NOMO-1 treated with dmso at 0.1 percent for 144 hours (cell line): ENCODE results near the gene TSPAN4.

Experiments used
- DNase-seq: peaks from one replicate; lab custom pipeline; 2025; ENCODE audit not compliant: unreplicated experiment; lab: John Stamatoyannopoulos, UW

Gene TSPAN4

DNA sequence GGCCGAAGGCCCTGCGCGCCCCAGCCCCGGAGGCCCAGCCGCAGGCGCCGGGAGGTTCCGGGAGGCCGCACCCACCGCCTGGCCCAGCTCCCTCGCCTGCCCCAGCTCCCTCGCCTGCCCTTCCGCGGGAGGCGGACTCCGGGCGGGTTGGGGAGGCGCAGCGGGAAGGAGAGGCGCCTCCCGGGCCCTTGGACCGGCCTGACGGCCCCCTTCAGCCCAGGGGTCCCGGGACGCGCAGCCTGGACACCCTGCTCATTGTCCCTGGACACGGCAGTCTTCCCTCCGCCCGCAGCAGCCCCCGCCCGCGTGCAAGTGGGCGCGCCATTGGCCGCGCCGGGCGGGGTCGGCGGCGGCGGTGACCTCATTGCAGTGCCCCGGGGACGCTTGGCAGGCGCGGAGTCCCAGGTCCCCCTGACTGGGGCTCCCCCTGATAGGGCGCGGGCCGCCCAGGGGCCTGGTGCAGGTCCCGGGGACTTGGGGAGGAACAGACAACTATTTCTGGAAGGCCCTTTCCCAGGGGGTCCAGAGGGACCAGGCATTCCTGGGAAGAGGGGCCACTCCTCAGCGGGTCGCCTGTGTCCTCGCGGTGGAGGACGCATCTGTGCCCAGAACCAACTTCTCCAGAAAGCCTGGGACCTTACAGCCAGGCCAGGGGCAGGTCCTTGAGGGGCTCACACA is 9.4 kb upstream of the TSPAN4 start:
- no peak for DNase-seq

DNA sequence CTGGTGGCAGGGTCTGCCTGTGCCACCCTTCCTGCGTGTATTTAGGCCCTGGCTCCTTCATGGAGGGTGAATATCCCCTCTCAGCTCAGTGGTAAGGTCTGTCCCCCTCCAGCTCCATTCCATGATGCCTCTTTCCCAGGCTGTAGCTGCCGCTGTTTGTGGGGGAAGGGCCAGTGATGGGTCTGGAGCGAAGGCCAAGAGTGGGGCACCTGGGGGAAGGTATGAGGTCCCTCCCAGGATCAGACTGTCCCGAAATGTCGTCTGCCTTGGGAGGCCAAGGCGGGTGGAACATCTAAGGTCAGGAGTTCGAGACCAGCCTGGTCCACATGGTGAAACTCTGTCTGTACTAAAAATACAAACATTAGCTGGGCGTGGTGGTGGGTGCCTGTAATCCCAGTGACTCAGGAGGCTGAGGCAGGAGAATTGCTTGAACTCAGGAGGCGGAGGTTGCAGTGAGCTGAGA is 8.8 kb upstream of the TSPAN4 start:
- no peak for DNase-seq

DNA sequence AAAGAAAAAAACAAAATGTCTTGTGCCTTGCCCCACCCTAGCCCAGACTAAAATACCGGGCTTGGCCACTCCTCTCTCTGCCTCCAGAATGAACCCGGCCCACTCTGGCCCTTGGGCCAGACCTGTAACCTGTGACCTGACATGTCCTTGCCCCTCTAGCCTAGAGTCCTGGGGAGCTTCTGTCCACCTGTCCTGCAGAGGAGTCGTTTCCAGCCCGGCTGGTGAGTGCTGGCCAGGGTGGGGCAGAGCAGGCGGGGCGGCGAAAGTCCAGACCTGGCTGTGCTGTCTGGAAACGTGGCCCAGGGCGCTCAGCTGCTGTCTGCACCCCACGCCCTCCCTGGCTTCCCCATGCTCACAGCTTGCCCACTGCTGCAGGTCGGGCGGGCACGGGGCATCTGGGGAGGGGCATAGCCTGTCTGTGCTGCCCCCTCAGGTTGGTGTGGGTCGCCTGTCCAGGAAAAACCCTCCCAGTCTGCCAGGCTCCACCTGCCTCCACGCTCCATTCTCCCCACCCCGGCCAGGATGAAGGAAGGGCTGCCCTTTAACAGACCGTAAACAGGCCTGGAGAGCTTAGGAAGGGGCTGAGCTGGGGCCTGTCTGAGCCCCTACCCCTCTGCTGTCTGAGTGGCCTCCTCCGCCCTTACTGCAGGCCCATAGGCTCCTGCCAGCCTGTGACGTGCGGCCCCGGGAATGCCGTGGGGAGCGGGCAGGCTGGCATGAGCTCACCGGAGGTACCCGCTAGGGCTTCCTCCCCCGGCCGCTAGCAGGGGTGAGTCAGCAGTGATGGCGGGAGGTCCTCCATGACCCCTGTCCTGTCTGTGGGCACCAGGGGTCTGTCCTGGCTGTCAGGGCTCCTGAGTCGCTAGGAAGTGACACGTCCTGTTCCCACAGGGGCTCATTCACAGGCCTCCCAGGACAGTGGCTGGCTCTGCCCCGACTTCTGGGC is 8.0 kb upstream of the TSPAN4 start:
- DNase-seq, result no peak

DNA sequence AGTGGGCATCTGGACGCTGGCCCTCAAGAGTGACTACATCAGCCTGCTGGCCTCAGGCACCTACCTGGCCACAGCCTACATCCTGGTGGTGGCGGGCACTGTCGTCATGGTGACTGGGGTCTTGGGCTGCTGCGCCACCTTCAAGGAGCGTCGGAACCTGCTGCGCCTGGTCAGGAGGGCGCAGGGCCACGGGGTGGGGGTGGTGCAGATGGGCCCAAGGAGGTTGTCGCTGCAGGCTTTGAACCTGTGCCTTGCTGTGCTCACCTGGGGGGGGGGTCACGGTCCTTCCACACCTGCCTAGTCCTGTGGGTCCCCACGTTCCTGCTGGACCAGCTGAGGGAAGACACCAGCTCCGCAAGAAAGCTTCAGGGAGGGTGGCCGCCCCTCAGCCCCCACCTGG is 6.4 kb upstream of the TSPAN4 start:
- DNase-seq, result no peak

DNA sequence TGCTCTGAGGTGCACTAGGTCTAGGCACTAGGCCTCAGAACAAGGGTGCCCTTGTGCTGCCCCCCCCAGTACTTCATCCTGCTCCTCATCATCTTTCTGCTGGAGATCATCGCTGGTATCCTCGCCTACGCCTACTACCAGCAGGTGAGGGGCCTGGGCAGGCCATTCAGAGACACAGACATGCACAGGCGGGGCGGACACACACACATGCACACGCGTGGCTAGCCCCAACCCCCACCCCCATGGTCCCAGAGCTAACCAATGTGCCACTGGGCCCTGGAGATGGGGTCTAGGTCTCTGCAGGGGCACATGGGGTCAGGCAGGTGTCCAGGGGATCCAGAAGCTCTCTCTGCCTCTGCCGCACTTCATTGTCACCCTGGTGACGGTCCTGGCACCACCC is 6.0 kb upstream of the TSPAN4 start:
- DNase-seq, result no peak

DNA sequence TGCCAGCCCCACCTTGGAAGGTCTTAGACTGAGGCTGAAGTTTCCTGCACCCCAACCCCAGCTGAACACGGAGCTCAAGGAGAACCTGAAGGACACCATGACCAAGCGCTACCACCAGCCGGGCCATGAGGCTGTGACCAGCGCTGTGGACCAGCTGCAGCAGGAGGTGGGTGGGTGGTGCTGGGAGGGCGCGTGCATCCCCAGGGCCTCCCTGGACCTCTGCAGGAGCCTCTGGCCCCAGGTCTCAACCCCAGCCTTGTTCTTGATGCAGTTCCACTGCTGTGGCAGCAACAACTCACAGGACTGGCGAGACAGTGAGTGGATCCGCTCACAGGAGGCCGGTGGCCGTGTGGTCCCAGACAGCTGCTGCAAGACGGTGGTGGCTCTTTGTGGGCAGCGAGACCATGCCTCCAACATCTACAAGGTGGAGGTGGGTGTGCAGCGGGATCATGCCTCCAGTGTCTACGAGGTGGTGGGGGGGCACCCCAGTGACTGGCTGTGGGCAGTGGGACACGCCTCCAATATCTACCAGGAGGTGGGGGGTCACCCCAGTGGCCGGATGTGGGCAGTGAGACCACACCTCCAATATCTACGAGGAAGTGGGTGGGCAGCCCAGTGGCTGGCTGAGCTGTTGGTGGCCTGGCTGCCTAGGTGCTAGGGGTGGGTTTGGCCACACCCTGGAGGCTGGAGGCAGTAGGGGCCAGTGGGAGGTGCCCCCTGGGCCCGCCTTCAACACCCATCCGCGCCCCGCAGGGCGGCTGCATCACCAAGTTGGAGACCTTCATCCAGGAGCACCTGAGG is 5.3 kb upstream of the TSPAN4 start:
- DNase-seq, result no peak

DNA sequence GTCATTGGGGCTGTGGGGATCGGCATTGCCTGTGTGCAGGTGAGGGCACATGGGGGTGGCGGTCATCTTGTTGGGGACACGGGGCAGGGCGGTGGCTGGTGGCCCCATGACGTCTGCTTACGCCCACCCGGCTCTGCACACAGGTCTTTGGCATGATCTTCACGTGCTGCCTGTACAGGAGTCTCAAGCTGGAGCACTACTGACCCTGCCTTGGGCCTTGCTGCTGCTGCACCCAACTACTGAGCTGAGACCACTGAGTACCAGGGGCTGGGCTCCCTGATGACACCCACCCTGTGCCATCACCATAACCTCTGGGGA is 4.7 kb upstream of the TSPAN4 start:
- no peak for DNase-seq

DNA sequence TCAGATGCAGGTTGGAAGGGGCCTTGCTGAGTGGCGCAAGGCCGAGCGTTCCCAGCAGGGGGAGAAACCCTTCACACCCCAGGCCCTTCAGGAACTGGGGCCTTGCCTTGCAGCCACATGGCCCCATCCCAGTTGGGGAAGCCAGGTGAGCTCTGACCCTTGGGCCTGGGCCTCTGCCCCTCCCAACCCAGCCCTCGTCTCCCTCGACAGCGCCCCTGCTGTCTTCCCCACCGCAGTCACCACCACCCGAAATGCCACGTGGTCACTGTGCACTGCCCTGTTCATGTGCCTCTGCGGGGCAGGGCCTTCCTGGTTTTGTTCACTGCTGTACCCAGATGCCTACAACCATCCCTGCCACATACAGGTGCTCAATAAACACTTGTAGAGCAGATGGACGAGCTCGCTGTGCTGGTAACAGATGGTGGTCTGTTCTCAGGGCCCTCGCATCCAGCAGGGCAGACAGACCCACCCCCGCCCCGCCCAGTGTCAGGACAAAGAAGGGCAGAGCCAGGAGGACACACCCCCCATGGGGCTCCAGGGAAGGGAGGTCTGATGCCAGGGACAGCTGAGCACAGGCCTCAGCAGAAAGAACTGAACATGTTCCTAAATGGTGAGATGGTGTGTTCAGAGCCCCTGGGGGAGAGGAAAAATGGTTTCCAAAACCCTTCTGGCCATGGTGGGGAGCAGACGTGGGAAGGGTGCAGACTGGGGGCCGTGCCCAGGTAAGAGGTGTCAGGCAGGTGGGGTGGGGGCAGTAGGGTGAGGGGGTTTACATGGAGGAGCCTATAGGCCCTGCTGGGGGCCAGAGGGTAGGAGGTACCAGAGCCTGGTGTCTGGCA is 4.0 kb upstream of the TSPAN4 start:
- no peak for DNase-seq

DNA sequence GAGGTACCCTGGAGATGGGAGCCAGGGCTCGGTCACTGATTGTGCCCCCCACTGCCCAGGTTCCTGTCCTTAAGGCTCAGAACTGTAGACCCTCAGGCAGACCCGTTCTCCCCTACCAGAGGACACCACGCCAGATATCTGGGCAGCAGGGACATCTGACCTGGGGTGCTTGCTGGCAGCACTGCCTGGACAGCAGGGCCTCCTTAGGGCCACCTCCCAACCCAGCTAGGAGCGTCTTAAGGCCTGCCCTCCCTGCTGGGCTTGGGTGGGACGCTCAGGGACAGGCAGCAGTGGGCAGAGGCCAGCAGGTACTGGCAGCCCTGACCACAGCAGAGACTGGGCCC is 3.4 kb upstream of the TSPAN4 start:
- no peak for DNase-seq

DNA sequence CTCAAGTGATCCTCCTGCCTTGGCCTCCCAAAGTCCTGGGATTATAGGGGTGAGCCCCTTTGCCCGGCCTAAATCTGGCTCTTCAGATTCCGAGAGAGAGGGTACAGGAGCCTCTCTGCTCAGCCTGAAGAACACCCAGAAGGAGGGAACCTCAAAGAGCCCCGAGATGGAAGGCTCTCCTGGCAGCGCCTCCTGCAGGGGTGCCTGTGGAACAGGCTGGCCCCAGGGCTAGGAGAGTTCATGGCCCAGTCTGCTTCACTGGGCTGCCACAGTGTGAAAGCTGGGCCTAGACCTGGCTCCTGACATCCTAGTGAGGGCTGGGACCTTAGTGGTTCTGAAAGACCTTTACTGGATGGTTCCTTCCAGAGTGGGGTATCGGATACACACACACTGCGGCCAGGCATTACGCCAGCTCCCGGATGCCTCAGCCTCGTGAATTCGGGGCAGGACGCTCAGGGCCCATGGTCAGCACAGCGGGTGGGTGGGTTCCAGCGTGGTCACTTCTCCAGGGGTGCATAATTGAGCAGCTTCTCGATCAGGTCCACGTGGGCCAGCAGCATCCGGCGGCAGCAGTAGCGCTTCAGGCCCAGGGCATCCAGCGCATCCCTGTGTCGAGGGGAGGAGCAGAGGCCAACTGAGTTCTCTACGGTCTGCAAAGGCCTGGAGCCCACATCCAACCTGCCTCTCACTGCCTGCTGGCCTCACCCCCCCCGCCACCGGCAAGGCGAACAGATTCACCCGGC is 2.6 kb upstream of the TSPAN4 start:
- no peak for DNase-seq

DNA sequence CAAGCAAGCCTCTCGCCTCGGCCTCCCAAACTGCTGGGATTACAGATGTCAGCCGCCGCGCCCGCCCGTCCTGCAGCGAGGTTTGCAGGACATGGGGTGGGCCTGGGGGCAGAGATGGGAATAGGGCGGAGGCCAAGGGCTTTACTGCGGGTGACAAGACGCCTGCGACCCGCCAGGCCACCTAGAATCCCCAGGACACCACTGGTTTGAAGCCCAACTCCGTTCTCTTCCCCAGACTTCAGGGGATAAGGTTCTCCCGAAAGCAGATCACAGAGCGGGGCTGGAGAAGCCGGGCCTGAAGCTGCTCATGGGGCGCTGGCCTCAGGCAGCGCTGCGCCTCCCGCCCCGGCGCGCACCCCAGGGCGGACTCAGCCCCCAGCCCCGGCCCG is 677 bp upstream of the TSPAN4 start:
- no peak for DNase-seq

DNA sequence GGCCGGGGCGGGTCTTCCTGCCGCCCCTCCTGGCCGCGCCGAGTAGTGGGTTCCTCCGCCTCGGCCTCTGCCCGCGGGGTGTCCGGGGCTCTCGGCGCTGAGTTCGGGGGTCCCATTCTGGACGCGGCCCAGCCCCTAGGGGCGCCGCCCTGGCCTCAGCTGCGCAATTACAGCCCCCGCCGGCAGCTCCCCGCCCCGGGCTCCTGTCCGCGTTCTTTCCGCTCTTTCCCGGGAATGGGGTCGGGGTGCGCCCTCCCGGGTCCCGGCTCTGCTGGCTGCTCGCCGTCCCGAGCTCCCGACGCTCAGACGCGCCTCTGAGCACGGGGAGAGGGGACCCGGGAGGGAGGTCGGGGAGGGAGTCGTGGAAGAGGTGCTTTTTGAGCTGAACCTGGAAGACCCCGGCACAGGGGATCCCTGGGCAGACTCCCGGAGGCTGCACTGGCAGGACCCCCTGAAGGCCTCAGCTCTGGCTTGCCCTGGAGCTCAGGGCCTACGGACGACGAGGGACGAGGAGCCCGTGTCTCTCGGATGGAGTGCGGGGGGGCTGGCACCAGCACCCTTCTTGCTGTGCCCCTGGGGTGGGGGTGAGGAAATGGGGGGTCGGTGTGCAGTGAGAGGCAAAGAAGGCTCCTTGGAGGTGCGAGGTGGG is 558 bp downstream of the TSPAN4 start:
- no peak for DNase-seq

DNA sequence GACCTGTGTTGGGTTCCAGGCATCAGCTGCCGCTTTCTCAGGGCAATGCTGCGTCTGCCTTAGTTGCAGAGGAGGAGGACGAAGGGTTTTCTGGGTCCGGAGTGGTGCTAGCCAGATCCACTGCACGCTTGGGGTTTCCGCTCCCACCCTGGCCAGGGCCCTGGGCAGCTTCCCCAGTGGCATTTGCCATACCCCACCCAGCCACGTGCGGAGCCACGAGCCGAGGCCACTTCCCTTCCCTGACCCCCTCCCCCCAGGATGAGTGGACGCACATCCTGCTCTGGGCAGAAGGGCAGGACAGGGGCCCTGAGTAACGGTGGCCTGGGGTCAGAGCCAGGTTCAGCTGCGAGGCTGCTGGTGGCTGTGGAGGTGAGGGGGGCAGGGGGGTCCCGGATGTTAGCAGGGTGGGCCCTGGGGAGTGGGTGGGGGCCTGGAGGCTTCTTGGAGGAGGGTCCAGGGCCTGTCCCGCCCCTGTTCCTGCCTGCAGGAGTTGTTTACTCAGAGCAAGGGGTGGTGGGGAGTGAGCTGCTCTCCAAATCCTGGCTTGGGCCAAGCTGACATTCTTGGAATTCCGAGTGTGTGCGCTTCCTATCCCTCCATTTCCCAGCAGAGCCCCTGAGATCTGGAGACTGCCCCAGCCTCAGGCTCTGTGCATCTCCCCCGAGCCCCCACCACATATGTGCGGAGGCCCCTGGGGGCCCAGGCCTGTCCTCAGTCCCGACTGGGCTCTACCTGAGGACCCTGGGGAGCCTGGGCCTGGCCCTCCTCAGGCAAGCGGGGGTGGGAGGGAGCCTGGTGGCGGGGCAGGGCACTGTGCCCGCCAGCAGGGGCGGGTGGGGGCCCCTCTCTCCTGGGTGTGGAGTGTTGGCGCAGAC is 1.4 kb downstream of the TSPAN4 start:
- no peak for DNase-seq

DNA sequence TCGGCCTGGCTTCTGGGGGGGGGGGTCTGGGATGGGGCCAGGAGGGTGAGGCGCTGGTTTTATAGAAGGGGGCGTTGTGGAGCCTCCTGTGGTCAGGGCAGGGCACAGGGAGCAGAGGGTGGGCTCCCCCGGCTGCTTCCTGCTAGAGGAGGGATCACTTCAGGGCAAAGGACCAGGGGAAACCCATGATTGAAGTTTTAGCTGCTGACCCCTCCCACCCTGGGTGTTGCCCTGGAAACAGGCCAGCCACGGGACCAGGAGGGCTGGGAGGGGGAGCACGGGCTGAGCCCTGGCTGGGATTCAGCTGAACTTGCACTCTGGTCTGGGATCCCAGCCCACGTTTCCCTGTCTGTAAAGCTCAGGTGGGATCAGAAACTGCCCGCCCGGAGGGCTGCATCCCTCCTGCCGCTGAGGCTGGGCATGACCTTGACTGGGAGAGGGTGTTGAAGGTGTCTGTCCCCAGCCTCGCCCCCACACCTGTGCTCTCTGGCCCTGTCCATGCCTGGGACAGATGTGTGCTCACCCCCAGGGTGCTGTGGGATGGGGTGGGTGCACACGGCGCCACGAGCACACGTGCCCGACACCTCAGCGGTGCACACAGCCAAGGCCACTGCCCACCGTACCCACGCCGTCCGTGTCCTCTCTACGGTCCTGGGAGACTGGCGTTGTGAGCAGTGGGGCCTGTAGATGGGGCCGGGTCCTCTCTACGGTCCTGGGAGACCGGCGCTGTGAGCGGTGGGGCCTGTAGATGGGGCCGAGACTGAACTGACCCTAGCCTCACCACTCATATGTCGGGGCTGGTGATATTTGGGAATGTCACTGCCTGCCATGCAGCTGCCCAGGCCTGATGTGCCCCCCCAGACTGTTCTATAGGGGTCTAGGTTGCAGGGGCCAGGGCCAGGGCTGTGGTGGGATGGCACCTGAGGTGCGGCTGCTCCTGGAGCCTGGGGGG is 2.3 kb downstream of the TSPAN4 start:
- DNase-seq, result no peak

DNA sequence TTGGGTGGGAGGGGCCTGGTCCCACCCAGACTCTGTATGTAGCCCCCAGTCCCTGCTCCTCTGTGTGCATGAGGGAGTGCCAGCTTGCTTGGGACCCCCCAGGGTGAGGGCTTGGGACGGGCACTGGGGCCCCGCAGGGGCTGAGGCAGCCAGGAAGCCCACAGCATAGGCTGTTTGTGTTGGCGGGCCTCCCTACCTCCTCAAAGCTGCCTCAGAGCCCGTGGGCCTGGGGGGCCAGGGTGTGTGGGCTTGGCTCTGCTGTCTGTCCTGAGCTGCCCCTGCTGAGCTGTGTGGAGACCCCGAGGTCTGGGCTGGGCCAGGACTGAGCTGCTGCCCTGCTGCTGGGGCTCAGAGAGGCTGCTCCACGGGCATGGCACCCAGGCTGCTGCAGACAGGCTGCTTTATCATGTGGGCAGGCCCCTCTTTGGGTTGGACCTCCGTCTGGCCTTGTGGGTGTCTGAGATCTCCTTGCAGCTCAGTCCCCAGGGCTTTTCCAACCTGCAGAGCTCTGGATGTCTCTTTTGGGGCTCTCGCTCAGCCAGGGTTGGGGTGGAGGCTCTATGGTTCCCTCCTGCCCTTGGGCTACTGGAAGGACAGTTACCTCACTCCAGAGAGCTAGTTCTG is 3.3 kb downstream of the TSPAN4 start:
- no peak for DNase-seq

DNA sequence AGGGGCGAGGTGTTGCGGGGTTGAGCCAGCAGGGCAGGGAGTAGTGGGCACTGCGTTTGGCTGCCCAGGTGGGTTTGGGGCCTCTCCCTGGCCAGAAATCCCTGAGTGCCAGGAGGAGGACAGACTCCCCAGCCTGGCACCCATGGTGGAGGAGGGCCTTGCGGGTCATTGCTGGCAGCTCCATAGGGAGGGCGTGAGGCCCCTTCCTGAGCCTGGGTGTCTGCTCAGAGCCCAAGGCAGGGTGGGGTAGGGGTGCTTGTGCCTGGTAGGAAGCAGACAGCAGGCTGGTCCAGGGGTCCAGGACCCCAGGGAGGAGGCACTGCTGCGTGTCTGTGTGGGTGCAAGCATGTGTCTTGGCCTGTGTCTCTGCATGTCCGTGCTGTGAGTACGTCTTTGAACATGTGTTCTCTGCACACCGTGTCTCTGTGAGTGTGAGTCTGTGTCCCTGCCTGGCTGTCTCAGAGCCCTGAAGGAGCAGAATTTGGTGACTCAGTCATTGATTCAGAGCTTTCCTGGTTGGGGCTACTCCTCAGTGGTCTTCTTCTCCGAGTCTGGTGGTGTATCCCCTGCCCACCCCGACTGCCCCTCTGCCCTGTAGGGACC is 3.9 kb downstream of the TSPAN4 start:
- DNase-seq, result no peak

DNA sequence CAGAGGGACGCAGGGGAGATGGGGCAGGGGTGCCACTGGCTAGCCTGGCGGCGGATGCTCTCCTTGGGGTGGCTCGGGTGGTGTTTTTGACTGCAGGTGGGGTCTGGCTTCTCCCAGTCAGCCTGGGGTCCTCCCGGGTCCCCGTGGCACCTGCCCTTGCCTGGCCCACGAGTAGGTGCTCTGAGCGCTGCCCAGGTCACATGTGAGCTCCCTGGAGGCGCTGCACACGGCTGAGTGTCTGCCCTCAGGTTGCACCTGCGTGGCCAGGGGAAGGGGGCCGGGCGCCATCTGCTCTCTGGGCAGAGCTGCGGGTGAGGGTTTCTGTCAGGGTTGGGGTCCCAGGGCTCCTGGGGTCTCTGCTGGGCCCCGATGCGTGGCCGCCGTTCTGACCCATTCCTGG is 5.2 kb downstream of the TSPAN4 start:
- no peak for DNase-seq
